AG09319 (cell line): ENCODE data around the gene DCST1.

Source experiments
- DNase-seq: peaks from one replicate; pipeline ENCODE4 v3.0.0-alpha.2; 2010; ENCODE audit warnings: low read depth; ENCODE audit errors: extremely low read depth
- TF ChIP-seq, protein P1 (sequence below): IDR thresholded peaks from 2 replicates; pipeline ENCODE4 v1.5.1; 2011; ENCODE audit warnings: low read depth, mild to moderate bottlenecking, inconsistent platforms, low read length, moderate library complexity

DCST1 gene

DNA sequence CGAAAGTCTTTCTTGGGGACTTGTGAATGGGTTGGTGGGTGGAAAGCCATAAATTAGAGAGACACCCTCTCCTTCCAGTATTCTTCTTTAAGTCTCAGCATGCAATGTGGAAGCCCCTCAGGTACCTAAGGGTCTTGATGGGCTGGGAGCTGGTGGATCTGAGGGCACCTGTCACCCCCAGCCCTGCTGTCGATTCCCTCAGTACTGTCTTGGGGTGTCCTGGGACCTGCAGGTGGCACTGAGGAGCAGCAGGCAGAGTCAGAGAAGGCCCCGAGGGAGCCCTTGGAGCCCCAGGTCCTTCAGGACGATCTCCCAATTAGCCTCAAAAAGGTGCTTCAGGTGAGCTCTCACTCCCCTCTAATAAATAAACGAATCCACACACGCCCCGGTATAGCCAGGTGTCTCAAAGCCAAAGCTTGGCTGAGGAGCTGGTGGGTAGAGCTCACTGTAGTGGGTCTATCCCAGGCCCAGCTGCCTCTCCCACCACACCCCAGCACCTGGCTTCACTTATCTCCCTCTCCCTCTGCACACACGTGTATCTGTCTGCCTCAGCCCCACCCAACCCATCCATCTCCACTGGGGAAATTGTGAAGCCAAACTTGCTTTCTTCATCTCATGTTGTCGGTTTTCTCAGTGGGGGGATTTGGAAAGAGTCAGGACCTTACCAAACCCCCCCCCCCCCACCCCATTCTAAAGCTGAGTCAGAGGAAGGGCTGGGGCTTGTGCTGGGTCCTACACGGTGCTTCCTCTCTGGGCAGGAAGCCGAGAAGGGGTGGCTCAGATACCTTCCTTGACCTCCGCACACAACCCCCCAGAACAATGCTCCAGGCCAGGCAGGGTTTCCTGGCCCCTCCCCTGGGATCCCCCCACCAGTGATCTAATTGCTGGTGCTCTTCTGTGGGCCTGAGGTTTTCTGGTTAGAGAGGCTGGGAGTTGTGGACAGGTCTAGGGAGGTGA lies 19.1 kb downstream of the DCST1 start:
- no peak for DNase-seq
- TF ChIP-seq, protein P1, sequence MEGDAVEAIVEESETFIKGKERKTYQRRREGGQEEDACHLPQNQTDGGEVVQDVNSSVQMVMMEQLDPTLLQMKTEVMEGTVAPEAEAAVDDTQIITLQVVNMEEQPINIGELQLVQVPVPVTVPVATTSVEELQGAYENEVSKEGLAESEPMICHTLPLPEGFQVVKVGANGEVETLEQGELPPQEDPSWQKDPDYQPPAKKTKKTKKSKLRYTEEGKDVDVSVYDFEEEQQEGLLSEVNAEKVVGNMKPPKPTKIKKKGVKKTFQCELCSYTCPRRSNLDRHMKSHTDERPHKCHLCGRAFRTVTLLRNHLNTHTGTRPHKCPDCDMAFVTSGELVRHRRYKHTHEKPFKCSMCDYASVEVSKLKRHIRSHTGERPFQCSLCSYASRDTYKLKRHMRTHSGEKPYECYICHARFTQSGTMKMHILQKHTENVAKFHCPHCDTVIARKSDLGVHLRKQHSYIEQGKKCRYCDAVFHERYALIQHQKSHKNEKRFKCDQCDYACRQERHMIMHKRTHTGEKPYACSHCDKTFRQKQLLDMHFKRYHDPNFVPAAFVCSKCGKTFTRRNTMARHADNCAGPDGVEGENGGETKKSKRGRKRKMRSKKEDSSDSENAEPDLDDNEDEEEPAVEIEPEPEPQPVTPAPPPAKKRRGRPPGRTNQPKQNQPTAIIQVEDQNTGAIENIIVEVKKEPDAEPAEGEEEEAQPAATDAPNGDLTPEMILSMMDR: peak; percentile 35

DNA sequence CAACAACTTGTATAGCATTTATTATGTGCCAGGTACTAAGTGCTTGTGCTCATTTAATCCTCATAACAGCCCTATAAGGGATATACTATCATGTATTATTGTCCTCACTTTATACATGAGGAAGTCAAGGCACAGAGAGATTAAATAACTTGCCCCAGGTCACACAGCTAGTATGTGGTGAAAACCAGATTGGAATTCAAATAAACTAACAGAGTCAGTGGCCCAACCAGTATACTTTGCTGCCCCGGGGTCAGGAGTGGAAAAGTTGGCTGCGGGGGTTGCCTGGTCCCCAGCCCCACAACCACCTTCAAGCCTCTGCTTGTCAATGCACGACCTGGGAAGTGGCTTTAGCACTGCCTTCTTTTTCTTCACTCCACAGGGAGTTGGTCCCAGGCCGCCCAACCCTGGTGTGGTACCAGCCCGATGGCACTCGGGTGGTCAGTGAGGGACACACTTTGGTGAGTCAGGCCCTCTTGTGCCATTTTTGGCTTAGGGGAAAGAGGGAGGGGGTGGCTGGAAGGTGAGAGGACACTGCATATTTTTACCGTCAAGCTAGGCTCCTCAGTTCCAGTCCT lies 20.0 kb downstream of the DCST1 start:
- no peak for DNase-seq
- TF ChIP-seq, protein P1: no peak

DNA sequence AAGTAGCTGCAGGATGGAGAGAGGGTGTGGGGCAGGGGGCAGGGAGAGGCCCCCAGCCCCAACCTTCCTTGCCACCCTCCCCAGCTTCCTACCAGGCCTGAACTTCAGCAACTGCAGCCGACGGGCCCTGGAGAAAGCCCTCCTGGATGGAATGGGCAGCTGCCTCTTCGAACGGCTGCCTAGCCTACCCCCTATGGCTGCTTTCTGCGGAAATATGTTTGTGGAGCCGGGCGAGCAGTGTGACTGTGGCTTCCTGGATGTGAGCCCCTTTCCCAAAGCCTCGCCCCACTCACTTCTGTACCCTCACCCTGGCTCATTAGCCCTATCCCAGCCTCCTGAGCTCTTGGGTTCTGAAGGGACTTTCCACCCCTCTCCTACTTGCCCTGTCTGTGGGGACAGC lies 23.5 kb downstream of the DCST1 start:
- DNase-seq: no peak
- TF ChIP-seq, protein P1: no peak

DNA sequence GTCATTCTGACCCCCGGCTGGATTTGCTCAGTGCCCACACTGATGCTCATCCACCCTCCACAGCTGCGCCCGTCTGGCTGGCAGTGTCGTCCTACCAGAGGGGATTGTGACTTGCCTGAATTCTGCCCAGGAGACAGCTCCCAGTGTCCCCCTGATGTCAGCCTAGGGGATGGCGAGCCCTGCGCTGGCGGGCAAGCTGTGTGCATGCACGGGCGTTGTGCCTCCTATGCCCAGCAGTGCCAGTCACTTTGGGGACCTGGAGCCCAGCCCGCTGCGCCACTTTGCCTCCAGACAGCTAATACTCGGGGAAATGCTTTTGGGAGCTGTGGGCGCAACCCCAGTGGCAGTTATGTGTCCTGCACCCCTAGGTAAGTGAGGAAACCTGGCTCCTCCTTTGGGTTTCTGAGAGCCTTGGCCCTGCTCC lies 24.2 kb downstream of the DCST1 start:
- TF ChIP-seq, protein P1: no peak

DNA sequence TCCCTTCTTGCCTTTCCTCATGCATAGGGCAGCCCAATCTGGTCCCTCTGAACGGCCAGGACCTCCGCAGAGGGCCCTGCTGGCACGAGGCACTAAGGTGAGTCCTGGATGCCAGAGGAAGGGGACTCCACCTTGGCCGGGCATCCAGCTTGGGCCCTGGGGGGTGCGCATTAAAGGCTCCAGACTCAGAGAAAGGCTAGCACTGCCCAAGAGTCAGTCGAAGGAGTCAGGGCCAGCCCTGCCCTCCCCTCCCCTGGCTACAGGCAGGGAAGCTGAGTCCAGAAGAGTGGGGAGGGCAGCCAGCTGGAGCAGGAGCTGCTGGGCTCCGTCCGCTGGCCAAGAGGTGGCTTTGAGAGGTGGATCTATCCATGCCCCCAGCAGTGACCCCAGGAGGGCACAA lies 27.1 kb downstream of the DCST1 start:
- TF ChIP-seq, protein P1: no peak

More for the DNA sequence above, 24.2 kb downstream of the DCST1 start:
- no peak for DNase-seq

DNA sequence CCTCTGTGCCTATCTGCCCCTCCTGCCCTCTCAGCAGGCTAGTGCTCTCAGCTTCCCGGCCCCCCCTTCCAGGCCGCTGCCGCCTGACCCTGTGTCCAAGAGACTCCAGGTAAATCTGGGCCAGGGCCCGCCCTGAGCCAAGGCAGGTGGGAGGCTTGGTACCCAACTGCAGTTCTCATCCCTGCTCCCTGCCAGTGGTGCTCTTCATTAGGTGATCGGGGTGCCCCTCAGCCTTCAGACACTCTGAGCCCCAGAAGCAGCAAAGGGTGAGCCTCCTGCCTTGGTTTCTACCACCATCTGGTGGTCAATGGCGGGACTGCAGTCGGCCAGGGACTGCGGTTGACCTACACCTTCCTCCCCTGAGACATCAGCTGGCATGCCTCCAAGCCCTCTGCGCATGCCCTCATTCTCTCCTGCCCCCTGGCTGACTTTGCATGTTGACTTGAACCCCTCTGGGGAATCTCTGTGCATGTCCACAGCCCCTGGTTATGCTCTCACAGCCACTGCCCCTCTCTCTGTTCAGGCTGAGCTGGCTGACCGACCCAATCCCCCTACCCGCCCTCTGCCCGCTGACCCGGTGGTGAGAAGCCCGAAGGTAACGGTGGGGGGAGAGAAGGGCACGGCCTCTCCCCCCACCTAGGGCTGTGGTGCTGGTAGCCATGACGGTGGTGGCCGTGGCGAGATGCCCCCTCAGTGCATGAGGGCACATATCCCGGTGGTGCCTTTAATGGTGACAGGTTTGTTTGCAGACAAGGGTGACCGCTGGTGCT lies 27.9 kb downstream of the DCST1 start:
- no peak for DNase-seq
- TF ChIP-seq, protein P1: peak; percentile 96

More for the DNA sequence above, 27.1 kb downstream of the DCST1 start:
- no peak for DNase-seq
